Dermis blood vessel endothelial cell (primary cell): ENCODE results near the gene NUDT16. TPM values are rescaled to one million over a fixed set of nuclear protein-coding genes. Genes with fewer than 3 reads are reported as not detected.

ENCODE experiments used
- DNase-seq: peaks from one replicate; pipeline ENCODE4 v3.0.0; 2010
- total RNA-seq: library from RNA; depleted of rRNA; stranded (reverse); fragments of >200 nt; gene quantifications from 2 replicates; pipeline ENCODE4 v1.2.3, GENCODE V29; 2014

Gene NUDT16
- total RNA-seq, 1 donor from 2014 or later, result 18.2 TPM

DNA sequence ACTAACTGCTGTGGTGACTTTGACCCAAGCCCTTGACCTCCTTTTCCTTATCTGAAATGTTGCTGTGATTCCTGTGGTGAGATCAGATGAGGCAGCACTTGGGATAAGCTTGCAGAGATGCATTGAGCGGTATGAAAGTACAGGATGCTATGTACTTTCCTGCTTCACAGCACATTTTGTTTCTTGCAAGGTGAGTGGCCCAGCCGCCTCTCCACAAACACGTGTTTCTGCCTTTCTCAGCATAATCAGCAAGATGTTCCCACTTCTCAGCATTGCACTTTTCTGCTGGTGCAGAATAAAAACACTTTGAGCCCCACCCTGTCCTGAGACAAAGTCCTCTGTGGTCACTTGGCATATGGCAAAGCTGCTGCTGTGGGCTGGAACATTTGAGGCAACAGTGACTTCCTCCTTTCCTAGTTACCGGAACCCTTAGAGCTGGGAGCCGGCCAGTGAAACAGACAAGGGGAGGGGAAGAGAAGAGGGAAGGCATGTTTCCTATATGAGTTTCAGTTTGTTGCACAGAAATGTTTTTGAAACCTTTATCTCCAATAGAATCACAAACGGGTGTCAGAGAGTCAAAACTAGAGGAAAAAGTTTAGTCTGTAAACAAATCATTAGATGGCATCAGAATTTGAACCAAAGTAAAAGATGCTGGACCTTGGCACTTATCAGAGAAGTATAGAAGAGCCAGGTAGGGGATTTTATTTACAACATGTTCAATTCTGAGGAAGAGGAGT, 5.0 kb downstream of the NUDT16 start:
- DNase-seq, result peak; percentile 57

- DNase-seq, result peak; percentile 15
These were observed 6.4 kb downstream of the NUDT16 start for GRCh38 chr3:131387796-131388489.

DNA sequence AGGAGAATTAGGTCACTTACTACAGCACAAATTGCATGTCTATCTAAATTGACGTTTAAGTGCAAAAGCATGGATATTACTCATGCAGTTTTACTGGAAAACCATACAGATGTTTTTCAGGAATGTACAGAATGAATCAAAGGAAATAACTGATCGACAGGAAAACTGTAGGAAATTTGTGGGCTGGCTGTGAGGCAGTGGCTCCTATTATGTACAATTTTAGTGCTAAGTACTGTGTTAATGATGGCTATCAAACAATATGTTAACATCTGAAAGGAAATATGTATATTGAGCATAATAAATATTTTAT, 6.9 kb downstream of the NUDT16 start:
- DNase-seq, result peak; percentile 66

DNA sequence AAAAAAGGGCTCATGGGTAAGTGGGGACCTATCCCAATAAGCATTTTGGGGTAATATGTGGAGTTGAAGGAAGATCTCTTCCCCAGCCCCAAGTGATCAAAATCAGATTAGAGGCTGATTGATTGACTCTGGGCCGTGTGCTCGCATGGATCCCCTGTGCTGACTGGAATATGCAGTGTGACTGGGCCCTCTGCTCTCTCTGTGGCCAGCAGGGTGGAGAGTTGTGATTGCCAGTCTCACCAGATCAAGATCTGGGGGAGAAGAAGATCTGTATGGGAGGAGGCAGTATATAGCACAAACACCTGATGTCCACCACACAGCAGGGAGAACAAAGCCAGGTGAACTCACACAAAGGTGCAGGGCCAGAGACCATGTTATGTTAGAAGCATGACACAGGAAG, 8.8 kb downstream of the NUDT16 start:
- DNase-seq, result no peak

DNA sequence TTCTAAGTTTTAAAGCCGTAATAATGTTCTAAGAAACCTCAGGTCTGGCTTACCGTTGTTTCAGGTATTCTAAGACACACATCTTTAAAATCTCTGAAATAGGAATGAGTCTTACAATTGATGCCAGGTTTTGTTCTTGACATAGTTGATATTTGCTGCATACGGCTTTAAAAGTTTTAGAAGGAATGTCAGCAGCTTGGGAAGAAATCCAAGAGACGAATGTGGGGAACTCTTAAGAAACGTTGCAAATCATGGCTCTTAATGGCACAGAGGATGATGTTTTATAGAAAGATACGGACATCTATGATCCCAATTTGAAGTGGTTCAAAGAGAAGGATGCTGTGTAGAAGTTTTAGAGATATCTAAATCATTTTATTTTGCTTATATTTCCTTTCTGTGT, 11.5 kb downstream of the NUDT16 start:
- no peak for DNase-seq

DNA sequence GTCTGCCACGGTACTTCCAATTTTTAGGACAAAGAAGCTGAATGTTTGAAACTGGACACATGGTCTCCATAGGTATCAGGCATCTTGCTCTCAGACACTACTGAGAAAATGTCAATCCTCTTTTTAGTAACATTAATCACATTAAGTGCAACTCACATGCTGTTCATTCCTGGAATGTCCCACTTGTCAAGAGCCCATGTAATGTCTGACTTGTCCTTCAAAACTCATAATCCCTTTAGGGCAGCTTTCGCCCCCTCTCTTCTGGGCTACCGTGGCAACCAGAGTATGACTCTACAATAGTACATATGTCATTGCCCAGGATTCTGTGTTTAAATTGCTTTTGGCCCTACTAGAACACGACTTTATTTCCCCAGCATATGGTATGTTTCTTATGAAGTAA, 12.3 kb downstream of the NUDT16 start:
- DNase-seq, result no peak

GRCh38 chr3:131394400-131394799, 12.8 kb downstream of the NUDT16 start:
- DNase-seq, result no peak

DNA sequence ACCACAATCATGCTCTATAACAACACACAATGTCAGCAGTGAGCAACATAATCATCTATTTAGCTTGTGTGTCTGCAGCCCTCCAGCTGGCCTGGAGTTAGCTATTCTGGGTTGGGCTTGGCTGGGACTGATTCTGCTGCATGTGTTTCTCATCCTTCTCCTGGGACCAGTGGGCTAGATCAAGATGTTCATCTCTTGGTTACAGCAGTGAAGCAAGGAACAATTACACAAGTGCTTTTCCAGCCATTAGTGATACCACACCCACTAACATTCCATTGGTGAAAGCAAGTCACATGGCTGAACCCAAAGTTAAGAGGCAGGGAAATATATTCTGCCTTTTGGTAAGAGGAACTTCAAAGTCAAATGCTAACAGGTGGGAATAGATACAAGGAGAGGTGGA, 14.6 kb downstream of the NUDT16 start:
- no peak for DNase-seq

- no peak for DNase-seq
These were observed 16.3 kb downstream of the NUDT16 start for GRCh38 chr3:131397889-131398288.

DNA sequence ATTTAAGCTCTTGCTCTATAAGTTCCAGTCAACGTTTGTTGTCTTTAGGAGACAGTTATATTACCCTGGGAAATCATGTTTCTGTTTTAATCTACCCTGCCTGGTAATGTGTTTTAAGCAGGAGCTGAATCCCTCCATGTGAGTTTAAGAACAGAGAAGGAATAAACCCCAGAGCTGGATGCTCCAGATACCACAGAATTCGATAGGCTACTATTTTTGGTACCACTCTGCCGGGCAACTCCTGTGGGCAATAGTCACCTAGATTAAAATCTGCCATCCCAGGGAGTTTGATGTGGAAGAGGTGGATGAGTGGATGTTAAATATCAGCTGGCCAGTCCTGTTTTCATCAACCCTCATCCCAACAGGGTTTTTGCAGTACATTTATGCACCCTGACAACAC, 20.4 kb downstream of the NUDT16 start:
- no peak for DNase-seq

DNA sequence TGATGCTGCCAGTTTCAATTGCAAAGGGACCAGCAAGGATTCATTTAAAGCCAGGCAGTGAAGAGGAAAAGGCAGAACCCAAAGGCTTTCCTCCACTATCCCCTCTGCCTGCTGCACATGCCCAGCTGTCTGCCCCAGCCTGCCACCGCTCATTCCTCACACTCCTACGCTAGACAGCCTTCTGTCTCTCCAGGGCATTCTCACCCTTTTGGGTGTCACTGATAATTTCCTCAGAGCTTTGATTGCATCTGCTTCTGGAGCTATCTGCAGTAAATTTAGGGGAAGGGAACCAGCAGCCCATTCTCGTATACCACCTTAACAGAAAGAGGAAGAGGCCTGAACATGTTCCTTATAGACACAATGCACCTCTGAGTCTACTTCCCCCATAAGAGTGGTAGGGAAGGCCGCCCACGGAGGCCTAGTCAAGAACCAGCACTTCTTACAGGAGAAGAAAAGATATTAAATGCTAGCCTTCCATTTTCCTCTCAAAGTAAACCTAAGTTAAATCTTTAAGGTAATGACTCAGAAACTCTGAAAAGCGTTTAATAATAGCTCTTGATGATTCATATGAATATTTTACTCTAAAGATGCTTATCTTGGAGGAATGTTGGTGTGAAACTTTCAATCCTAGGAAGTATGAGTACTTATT, 20.9 kb downstream of the NUDT16 start:
- DNase-seq, result peak; percentile 77

- DNase-seq, result peak; percentile 17
These were observed 21.8 kb downstream of the NUDT16 start for GRCh38 chr3:131403216-131403895.

GRCh38 chr3:131405411-131405810, 23.8 kb downstream of the NUDT16 start:
- no peak for DNase-seq

DNA sequence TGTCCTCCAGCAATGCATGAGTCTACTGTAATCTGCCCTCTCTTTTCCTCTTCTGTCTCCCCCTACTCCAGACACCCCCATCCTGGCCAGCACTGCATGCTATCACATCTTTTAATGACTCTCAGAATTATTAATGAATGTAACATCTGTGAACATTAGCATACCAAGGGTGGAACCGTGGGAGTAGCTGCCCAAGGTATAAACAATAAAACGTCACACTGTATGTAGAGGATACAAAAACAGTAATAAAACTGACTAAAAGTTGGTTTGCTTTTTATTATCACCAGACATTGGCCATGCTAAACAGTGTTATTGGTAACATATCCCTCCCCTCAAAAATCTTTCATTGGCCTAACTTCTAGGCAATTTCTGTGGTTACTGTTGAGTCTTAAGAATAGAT, 24.7 kb downstream of the NUDT16 start:
- no peak for DNase-seq

DNA sequence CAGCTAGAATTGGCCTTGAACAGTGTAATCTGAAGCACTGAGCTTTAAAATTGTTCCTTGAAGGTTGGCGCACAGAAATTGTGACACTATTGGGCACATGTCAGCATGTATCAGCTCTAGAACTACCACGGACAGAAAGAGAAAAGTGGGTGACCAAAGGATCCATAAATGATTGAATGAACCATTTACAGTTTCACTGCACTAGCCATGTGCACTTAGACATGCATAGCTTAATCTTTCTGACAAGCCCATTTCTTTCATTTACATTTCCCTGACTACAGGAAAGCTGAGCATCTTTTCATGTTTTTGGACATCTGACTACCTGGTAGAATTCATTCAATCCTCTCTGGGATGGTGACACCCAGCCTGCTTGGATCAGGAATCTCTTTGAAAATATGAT, 36.2 kb downstream of the NUDT16 start:
- DNase-seq, result no peak

- no peak for DNase-seq
These were observed 39.7 kb downstream of the NUDT16 start for GRCh38 chr3:131421301-131421700.

GRCh38 chr3:131421957-131422498, 40.5 kb downstream of the NUDT16 start:
- no peak for DNase-seq

DNA sequence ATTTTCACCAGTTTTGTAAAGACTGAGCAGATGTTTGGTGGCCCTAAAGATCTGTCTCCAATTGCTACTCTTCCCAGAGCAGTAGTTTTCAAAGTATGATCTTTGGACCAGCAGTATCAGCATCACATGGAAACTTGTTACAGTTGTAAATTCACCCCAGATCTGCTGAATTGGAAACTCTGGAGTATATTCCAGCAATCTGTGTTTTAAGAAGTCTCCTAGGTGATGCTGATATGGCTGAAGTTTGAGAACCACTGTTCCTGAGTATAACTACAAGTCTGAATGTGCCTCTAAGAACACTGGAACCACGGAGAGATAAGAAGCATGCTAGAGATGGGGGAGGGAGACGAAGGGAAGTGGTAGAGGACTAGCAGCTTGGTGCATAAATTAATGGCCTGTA, 45.7 kb downstream of the NUDT16 start:
- DNase-seq, result no peak

GRCh38 chr3:131431754-131432153, 50.2 kb downstream of the NUDT16 start:
- DNase-seq, result no peak

DNA sequence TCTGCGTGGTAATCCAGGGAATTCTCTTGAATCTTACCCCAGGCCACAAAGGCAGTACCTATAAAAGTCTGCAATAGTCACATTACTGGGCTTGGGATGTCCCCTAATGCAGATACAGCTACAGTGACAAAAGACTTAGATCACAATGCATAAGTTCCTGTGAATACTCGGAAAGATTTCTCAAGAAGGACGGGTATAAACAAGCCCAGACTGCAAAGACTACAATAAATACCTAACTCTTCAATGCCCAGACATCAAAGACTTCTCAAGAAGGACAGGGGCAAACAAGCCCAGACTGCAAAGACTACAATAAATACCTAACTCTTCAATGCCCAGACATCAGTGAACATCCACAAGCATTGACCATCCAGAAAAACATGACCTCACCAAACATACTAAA, 50.9 kb downstream of the NUDT16 start:
- DNase-seq, result no peak

DNA sequence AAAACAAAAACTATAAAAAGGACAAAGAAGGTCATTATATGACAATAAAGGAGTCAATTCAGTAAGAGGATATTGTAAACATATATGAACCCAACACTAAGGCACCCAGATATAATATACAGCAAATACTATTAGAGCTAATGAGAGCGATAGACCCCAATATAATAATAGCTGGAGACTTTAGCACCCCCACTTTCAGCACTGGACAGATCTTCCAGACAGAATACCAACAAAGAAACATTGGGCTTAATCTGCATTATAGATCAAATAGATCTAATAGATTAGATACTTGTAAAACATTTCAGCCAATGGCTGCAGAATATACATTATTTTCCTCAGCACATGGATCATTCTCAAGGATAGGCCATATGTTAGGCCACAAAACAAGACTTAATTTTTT, 53.4 kb downstream of the NUDT16 start:
- DNase-seq, result no peak
